OCI-LY7 (cell line): ENCODE results near the gene AKR1C8.
"Not testable (repeated sequence)": the region's sequence is repeated elsewhere in the genome, so short reads cannot be mapped to it uniquely, and the experiment has no call there.

ENCODE experiments used
- CTCF ChIP-seq: fragments of 200-600 bp; sonication (generic); conservative IDR thresholded peaks from 2 replicates; pipeline ENCODE4 v1.5.1; 2014; ENCODE audit warnings: mild to moderate bottlenecking, antibody characterized with exemption, low read length, moderate library complexity, mixed read lengths
- EZH2phosphoT487 ChIP-seq: fragments of 200-600 bp; sonication (generic); IDR thresholded peaks from 2 replicates; pipeline ENCODE4 v1.6.1; 2018; ENCODE audit warnings: low read depth, borderline replicate concordance, mild to moderate bottlenecking, mixed run types, antibody characterized with exemption, low read length, moderate library complexity, mixed read lengths

DNA sequence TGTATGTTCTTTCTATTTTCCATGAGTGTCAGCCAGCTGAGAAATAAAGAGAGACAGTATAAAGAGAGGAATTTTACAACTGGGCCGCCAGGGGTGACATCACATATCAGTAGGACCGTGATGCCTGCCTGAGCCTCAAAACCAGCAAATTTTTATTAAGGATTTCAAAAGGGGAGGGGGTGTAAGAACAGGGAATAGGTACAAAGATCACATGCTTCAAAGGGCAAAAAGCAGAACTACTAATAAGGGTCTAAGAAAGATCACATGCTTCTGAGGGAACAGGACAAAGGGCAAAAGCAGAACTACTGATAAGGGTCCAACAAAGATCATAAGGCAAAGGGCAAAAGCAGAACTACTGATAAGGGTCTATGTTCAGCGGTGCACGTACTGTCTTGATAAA is 47.3 kb downstream of the AKR1C8 start:
- not testable (repeated sequence) for TF ChIP-seq CTCF, EZH2phosphoT487
